Measurements from ENCODE around the gene KBTBD8.

The KBTBD8 gene, protein sequence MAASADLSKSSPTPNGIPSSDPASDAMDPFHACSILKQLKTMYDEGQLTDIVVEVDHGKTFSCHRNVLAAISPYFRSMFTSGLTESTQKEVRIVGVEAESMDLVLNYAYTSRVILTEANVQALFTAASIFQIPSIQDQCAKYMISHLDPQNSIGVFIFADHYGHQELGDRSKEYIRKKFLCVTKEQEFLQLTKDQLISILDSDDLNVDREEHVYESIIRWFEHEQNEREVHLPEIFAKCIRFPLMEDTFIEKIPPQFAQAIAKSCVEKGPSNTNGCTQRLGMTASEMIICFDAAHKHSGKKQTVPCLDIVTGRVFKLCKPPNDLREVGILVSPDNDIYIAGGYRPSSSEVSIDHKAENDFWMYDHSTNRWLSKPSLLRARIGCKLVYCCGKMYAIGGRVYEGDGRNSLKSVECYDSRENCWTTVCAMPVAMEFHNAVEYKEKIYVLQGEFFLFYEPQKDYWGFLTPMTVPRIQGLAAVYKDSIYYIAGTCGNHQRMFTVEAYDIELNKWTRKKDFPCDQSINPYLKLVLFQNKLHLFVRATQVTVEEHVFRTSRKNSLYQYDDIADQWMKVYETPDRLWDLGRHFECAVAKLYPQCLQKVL

DNA sequence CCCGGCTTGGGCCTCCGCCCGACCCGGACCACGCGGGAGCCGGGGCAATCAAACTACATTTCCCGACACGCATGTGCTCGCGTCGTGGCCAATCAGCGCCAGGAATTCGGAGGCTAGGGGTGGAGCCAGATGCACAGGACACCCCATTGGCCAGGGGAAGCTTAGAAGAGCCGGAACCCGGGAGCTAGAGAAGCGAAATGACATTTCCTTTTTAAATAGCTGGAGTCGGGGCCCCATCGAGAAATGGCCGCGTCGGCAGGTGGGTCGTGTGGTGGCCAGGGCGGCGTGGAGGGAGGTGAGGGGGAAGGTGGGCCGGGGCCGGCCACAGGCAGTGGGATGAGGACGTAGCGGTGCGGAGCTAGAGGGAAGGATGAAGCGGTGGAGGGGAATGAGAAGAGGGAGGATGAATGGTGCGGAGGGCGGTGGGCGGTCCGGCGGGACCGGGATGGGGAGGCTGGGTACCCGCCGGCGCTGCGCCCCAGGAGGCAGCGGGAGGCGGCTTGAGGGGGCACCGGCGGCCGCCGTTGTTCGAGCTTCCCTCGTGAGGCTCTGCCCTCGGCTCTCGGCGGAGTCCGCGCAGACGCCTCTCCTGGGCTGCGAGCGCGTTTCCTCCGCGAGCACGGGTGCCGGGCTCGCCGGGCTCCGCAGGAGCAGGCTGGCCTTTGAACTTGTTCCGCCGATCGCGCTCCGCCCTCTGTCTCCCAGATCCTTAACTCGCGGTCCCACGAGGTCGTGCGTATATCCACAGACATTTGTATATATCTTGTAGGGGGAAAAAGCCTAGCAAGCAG lies at the start of gene KBTBD8:
Gene KBTBD8 (plus strand): TSS at position 195 of the 791 bp plus-strand sequence. CDS start 49 bp downstream, at position 244.
- peak; percentile 98 for DNase-seq

DNA sequence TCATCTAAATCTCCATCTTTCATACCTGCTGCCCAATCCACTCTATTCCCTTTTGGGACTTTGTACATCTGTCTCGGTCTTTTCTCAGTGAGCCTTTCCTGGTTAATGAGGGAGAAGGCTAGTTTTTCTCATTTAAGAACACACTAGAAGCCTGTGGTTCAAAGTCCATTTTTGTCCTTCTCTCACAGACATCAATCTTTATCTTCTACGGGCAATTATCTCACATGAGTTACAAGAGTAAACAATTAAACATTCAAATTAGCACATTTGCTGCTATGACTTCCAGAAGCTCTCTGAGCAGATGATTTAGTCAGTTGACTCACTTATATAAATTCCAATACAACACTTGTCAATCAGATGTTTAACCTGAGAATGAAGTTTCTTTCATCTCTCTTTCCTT lies 49.3 kb upstream of the KBTBD8 start:
- DNase-seq = no peak

DNA sequence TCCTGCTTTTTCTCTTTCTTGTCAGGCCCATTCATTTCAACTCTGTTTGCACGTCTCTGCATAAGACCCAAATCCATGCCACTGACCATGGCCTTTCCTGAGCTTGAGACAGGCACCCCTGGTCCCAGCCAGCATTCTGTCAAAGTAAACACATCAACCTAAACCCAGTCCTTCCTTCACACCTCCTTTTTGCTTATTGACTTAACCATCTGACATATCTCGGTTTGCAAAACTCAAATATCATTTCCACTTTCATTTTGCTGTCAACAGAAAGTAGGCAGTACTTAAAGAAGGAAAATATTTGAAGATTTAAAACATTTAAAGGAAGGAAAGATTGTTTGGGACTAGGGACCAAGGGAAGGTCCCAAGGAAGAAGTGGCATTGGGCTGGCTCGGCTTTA lies 48.2 kb upstream of the KBTBD8 start:
- no peak for DNase-seq

DNA sequence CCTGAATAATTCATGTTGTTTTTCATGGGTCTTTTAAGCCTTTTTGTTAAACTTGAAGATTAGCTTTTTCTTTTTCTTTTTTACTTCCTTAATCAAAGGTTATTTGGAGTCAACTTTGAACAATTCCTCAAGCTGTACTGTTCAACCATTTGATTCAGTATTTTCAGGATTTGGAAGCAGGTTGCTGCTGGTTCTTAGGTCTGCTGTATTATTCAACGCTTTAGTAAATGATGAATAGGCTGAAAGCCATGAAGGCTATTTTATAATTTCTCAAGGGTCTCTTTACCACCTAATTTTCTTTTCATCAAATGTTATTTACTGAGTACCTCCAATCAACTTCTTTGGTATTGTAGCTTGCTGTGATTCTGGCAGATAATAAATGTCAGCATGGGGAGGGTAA lies 45.8 kb upstream of the KBTBD8 start:
- no peak for DNase-seq

DNA sequence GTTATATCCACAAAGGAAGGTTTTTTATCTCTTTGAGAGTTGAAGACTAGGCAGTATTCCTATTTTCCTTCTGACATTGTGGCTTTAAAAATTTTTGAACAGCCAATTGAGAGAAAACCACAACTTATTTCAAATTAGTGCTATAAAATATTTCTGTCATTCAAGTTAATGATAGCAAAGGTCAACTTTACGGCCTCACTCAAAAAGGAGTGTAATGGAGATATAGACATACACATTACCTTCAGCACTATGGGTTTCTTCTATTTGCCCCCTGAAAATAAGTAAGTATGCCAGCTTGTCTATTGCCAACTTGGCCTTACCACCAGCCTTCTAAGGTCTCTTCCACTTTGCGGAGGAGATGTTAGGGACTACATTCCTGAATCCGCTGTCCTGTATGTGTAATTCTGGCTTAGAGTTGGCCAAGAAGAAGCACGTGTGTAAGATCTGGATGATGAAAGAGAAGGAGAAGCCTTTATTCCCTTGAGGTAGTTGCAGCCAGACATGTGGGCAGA lies 44.1 kb upstream of the KBTBD8 start:
- DNase-seq = no peak

DNA sequence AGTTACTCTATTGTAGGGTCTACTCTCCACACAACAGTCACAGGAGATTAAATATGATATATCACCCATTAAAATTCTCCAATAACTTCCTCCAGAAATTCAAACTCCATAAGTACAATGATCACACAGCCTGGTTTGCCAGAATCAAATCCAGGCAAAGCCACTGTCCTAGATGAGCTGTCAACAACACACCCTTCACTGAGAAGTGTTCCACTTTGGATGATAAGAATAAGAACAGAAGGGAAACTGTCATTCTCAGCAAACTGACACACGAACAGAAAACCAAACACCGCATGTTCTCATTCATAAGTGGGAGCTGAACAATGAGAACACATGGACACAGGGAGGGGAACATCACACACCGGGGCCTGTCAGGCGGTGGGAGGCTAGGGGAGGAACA lies 41.4 kb upstream of the KBTBD8 start:
- DNase-seq = no peak

DNA sequence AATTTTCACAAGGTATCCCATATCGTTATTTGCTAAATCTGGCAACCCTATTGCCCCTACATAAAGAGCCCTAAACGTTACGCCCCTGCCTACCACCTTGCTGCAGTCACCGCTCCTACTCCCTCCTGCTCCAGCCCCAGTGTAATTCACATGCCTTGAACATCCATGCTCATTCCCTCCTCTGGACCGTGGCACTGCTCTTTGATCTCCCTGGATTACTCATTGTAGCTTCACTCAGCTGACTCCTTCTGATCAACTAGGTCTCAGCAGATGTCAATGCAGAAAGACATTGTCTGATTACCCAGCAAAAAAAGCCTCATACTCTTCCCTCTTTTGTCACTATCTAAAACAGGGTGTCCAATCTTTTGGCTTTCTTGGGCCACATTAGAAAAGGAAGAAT lies 40.7 kb upstream of the KBTBD8 start:
- DNase-seq = no peak

DNA sequence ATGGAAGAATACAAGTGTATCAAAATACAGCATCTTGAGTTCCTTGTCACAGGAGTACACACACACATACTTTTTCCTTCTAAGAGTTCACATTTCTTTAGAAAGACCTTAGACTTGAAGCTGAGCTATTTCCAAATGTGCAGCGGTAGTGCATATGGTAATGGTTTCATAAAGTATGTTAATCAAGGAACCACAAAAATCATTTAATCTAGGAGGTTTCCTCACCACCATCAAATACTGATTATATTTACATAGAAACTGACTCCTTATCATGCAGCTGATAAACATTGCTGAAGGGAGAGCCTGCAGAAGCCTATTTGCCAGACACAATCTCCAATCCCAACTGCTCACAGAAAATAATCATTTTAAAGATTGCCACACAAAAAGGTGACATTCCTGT lies 40.0 kb upstream of the KBTBD8 start:
- no peak for DNase-seq

DNA sequence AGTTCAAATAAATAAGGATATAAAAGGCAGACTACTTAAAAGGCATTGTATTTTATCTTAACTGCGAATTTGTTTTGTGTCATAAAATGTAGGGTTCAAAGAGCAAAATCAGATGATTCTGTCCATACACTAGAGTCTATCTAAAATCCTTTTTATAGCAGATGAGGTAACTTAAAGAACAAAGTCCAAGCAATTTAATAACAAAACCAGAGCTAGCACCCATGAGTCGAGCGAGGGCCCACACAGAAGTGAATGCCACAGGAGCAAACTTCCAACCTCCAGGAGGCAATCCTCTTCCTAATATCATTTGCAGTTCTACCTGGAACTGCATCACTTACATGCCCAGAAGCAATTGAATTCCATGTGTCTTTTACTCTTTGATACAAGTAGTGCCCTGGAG lies 35.4 kb upstream of the KBTBD8 start:
- DNase-seq = no peak

DNA sequence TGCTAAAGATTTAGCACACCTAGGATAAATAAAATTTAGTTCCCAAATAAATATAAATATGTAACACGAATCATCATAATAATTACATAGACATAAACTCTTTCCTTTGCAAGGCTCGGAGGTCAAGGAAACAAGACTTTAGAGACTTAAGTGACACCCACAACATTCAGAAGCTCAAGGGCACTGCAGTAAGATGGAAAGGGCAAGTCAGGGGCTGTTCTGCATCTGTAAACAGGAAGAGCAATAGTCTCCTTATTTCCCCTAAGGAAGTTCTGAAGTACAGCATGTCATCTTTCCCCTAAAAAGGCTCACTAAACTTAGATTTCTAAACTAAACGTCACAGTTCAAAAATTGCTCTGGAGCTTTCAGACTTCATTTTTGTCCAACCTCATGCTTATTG lies 26.9 kb upstream of the KBTBD8 start:
- no peak for DNase-seq

DNA sequence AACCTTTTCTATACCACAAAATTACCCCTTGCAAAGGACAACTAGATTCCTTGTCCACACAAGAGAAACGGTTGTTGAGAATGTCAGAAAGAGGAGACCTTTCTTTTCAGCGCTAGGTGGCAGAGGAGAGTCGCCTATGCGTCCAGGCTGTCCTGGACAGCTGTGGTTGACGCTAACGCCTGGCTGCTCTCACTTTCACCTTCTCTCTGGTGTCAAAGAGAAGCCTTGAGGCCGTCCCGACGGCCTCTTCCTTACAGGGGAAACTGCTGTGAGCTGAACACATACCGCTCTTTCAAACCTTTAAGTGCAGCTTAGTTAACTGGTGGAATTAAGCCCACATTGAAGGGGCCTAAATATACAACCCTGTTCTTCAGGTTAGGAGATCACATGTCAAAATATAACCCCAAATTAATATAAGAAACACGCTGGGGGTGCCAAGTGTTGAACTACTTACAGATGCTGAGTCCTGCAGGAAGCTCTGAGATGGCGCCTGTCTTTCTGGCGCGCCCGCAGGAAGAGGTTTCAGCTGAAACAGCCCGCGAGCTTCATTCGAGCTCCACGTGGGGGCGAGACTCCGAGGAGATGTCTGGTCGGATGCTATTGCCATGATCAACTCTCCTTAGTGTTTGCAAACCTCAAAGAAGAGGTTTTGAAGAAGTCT lies 26.1 kb upstream of the KBTBD8 start:
- DNase-seq = peak; percentile 90

DNA sequence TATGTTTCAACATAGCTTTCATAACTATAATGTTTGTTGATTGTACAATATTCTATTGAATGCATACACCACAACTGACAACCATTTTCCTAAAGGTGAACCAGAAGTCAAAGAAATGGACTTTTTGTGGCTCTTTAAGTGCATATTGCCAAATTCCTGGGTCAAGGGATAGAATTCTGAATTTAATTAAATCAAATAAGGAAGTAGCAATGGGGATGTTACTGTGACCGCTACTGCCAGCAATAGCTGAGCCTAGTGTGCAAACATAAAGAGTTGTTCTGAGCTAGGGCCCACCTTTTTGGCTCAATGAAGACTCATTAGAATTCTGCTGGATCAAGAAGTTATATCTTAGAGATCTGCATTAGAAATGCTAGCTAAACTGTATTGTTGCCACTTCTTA lies 17.3 kb upstream of the KBTBD8 start:
- no peak for DNase-seq

DNA sequence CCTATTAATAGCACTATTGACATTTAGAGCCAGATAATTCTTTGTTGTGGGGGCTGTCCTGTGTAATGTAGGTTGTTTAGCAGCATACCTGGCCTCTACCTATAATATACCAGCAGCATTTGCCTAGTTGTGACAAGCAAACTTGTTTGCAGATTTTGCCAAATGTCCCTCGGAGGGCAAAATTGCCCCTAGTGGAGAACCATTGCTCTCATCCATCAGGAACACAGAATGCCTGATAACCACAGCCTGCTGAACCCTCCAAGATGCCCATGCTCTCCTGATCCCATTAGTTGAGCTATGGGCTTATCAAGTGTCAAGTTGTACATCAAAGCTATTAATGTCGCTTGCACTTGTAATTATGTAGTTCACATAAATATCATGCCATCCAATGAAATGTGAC lies 15.0 kb upstream of the KBTBD8 start:
- DNase-seq = no peak

DNA sequence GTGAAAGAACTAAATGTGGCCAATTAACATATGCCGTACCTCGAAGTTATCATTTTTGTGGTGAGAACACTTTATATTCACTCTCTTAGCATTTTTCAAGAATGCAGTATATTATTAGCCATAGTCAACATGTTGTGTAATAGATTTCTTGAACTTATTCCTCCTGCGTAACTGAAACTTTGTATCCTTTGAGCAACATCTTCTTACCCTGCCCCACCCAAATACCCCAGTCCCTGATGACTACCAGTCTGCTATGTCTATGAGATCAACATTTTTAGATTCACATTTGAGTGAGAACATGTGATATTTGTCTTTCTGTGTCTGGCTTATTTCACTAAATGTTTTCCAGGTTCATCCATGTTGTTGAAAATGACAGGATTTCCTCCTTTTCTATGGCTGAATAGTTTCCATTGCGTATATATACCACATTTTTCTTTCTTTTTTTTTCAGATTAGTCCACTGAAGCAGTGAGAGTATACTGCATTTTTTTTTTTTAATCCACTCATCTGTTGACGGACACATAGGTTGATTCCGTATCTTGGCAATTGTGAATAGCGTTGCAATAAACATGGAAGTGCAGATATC lies 12.7 kb upstream of the KBTBD8 start:
- no peak for DNase-seq

DNA sequence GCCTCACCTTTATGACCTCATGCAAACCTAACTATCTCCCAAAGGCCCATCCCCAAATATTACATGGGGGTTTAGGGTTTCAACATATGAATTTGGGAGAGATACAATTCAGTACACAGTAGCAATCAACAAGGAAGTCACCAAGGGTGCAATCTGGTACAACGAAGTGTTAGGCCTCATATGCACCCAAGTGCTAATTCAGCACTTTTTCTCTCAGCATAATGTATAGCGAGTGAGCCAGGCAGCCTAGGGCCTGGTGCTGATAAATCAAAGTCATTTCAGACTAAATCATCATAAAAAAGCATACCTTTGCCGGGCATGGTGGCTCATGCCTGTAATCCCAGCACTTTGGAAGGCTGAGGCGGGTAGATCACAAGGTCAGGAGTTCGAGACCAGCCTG lies 11.7 kb upstream of the KBTBD8 start:
- DNase-seq = no peak

DNA sequence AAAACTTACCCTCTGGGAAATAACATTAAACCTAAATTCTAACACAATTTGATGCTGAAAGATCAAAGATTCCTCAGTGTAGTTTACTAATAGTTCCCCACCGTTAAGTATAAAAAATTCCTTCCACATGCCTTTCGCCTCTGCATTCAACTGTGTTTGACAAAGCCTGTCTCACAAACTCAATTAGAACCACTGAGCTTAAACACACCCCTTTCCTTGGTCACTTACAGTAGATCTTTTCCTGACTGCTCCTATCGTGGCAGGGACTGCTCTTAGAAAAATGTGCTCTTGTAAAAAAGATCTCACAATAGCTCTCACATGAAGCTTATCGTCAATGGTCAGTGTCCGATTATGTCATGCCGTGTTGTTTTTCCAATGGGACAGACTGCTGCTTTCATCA lies 8.9 kb upstream of the KBTBD8 start:
- DNase-seq = no peak

DNA sequence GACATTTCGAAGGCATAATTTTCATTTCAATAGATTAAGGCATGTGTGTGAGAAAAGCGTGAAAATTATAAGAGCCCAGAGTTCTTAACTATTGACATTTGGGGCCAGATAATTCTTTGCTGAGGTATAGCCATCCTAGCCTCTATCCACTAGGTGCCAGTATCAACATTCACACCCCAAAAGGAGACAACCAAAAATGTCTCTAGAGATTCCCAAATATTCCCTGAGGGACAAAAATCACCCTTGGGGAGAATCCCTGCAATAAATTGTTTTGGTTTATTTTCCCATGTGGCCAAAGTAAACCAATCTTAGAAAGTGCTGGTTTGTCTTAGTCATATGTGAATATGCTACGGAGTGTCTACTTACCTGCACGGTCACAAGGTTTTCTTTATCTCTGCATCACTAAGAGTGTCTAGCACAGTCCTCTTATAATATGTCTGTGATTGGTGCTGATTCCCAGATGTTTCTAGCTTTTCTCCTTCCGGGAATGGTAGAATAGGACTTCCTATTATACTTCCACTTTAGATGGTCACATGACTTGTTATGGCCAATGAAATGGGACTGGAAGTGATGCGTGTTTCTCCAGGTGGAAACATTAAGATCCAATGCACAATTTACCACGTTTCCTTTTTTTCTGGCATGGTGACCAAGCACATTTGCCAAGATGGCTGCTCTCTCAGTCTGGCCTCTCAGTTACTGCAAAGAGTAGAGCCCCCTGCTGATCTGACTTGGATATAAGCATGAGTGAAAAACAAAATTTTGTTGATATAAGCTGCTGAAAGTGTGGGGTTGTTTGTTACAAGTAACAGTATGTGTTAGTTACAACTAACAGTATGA lies 8.0 kb upstream of the KBTBD8 start:
- peak; percentile 58 for DNase-seq

DNA sequence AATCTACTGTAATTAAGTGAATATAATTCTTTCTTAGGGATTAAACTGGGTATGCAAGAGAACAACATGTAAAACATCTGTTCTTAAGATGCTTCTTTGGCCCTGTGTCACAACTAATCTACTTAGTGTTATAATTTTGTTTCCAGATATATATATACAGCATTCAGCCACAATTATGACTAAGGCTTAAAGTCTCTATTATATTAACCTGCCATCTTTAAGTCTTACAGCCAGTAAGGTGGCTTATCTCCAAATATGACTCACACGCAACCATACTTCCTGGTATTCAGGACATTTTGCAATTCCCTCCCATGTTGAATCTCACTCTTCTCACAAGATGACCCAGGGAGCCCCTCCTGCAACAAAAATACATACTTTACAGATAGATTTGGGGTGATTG lies 6.6 kb upstream of the KBTBD8 start:
- DNase-seq = no peak

DNA sequence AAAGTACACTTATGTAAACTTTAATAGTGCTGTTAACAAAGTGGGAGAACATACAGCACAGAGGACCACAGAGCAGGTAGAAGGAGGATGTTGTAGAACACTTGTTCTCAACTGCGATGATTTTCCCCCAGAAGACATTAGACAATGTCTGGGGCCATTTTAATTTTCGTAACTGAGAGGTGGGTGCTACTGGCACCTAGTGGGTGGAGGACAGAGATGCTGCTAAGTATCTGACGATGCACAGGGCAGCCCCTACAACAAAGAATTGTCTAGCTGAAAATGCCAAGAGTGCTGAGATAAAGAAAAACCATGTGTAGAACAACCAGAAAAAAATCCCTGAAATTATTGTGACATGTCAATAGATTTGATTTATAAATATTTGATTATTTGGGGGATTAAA lies 5.0 kb upstream of the KBTBD8 start:
- no peak for DNase-seq

DNA sequence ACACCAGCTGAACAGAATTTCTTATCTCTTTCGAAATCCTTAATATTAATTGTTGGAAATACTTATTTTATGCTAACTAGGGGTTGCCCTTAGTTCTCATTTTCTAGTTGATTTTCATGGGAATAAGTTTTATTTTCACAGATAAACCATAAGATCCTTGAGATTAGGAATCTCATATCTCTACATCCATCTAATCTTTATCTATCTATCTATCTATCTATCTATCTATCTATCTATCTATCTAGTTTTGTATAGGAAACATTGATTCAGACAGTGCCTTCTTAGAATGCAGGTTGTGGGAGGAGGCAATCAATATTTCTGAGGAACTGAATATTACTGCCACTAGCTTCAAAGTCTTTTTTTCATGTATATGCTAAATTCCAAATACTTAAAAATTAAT lies 3.5 kb upstream of the KBTBD8 start:
- no peak for DNase-seq

DNA sequence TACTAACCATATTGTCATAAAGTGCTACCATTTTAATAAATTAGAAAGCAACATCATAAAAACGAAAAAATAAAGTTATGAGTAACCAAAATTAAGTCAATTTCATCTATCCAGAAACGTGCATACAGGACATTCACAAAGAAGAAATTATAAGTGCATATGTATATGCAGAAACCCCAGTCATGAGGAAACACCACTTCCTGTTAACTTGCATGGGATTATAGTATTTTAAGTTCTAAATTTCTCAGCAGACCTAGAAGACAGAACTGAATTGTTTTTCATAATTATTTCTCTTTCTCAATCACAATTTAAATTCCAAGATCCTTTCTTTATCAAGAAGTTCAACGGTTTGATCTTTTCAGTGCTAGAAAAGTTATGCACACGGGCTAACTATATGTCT lies 1.4 kb upstream of the KBTBD8 start:
- no peak for DNase-seq

DNA sequence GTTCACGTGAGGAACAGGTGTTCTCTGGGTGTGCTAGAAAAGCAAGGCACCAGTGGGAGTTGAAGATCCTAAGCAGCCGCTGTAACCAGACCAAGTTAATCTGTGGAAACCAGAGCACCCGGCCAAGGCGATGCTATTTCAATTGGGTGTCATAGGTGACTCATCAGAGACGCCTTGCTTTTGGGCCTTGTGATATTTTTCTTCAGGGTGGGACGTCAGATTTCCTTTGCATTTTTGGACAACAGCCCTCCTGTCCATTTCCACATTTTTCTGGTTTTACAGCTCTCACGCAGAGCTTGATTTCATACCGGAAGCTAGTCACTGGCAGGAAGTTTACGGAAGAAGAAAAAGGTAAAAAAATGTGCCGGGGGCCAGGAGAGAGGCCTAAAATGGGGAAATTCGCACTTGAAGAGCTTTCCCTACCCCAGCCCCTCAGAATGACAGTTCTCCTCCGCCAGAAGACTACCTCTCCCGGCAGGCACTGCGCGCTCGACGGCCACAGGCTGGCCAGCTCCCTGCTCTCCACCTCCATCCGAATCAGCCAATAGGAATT lies 471 bp upstream of the KBTBD8 start:
- DNase-seq = peak; percentile 28

Data from RPMI8226 (cell line).